HG02938 (cell line): ENCODE measurements around the gene ADAMTSL3.

ENCODE experiments used
- ATAC-seq: cut with Tn5 transposase; IDR thresholded peaks from one replicate; pipeline ENCODE4 v1.9.1; 2021; ENCODE audit warnings: mild to moderate bottlenecking, moderate library complexity; ENCODE audit not compliant: unreplicated experiment

Gene ADAMTSL3

DNA sequence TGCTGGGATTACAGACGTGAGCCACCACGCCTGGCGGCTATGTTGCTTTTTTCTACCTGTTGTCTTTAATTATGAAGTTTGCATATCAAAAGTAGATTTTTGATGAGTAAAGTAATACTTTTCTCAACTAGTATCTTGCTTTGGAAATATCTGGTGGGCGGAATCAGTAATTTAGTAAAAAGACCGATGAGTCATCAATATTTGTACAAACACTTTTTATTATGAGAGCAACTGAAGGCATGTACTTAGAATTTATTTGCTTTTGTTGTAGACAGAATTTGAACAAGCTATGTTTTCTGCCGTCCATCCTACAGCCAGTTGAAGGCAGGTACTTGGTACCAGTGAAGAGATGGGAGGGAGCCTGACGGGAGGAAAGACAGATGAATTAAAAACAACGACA lies 164.7 kb downstream of the ADAMTSL3 start:
- ATAC-seq, result no peak

DNA sequence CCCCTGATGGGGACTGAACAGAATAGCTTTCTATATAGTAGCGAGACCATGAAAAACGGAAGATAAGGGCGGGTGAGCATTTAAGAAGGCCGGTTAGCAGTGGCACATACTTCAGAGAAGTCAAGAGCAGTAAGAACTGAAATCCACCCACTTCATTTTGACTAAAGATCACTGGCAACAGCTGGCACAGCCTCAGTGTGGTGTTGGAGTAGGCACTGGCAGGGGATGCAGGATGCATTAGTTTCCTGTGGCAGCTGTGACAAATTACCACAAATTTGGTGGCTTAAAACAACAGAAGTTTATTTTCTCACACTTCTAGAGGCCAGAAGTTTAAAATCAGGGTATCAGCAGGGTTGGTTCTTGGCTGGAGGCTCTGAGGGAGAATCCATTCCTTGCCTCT lies 176.5 kb downstream of the ADAMTSL3 start:
- ATAC-seq, result no peak

DNA sequence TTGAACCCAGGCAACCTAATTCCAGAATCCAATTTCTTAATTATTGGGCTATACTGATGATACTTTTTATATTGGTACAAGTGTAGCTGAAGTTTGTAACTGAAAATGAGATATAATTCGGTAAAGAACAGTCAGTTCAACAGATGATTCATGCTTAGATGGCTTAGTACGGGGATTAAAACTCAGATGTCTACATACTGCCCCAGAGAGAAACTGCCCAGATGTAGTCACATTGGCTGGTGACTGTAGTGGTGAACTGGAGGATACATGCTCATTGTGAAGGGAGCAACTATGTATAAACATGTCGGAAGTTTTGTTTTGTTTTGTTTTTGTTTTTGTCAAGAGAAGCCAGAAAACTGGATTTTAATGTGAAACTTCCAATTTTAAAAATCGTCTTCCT lies 179.6 kb downstream of the ADAMTSL3 start:
- no peak for ATAC-seq

DNA sequence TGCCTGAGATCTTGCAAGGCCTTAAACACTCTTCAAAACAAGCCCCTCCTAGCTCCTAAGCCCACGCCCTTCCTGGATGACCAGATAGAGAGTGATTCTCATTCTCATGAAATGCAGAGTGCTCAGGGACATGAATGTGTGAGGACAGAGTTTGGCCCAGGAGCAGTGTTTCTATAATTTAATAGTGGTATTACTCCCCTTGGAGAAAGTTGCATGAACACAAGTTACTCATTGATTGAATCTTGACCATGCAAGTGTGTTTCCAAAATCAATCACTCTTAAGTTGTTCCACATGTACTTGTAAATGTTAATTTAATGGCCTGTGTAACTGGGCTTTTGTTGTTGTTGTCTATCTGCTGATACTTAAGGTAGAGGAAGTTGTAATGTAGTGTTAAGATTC lies 181.6 kb downstream of the ADAMTSL3 start:
- no peak for ATAC-seq

DNA sequence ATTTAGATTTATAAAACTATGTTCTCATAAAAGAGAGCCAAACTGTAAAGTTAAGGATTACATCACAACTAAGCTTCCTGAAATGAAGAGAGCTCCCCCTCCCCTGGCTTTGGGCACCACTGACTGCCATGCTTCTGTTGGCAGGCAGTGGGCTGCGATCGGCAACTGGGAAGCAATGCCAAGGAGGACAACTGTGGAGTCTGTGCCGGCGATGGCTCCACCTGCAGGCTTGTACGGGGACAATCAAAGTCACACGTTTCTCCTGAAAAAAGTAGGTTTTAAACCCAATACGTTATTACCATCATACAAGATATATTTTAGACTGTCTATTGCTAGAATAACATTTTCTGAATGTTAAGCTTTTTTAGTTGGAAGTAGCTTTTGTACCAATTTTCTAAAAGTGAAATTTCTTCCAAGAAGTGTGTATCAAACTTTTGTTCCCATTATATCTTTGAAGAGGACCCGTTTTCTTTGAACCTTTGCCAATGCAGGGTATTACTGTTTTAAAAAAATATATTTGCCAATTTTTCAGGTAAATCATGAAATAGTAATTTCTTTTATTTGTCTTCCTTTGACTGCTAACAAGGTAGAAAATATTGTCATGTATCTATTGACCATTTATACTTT lies 184.1 kb downstream of the ADAMTSL3 start:
- ATAC-seq, result no peak

DNA sequence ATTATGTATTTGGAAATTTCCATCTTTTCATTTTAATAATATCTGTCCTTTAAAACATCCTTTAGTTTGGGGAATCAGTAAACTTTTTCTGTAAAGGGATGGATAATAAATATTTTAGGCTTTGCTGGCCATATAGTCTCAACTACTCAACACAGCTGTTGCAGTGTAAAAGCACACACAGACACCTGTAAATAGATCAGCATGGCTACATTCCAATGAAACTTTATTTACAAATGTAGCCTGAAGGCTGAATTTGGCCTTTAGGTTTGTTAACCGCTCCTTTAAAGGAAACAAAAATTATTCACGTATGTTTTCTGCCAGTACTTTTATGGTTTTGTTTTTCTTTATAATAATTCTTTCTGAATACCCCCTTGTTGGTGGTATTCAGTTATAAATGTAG lies 184.8 kb downstream of the ADAMTSL3 start:
- ATAC-seq, result no peak

DNA sequence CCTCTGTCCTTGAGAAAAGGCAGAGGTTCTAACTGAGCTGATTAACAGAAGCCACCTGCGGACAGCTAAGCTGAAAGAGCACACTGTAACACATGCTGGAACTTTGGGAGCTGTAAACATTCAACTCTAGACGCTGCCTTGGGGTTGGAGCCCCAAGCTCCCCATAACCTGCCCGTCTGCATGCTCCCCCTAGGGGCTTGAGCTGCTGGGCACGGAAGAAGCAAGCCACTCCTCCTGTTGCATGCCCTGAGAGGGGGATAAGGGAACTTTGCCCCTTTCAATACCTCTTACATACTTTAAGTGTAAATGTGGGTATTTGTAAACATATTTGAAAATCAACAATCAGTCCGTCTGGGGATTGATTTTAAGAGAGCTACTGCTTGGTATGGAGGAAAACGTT lies 188.4 kb downstream of the ADAMTSL3 start:
- ATAC-seq, result no peak

DNA sequence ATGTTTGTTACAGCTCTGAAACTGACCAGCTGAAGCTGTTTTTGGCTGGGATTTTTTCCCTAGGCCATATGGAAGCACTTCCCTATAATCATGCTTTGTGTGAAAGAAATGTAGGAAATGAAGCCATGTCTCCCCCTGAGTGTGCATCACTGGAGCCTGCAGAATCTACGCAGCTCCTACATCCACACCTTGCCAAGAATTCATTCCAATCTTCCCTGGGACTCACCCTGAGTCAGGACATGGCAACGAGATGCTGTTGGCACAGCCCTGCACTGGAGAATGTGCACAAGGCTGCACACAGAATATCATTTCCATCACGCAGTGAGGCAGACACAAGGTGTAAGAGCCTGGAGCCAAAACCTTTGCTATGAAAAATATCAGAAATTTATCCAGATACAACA lies 189.5 kb downstream of the ADAMTSL3 start:
- no peak for ATAC-seq

DNA sequence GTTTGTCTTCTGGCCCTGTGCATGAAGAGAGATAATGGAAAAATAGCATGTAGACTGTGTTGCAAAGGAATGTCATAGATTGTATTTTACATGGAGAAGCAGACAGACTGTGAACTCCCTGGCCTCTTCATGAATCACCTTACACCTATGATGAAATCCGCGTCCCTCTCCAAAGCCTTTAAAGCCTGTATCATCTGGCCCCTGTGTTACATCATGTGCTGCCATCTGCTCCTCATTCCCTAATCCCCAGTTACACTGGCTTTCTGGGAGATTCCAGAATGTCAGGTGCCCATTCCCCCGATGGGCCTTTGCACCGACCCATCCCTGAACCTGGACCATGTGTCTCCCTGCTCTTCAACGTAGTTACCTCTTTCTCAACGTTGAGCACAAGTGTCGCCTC lies 190.8 kb downstream of the ADAMTSL3 start:
- no peak for ATAC-seq

DNA sequence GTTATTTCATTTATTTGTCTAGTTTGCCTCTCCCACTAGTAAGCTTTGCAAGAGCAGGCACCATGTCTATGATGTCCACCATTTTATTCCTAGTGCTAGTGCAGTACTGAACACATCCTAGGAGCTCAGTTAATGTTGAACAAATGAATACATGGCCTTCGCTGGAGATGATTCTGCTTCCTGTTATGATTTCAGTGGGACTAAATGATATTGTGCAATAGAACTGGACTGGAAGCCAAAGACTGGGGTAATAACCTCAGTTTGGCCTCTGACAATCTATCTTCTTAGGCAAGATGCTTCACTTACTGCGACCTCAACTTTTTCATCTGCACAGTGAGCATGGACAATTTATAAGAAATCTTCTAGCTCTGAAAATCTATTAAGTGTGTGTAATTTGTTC lies 191.3 kb downstream of the ADAMTSL3 start:
- ATAC-seq, result no peak

DNA sequence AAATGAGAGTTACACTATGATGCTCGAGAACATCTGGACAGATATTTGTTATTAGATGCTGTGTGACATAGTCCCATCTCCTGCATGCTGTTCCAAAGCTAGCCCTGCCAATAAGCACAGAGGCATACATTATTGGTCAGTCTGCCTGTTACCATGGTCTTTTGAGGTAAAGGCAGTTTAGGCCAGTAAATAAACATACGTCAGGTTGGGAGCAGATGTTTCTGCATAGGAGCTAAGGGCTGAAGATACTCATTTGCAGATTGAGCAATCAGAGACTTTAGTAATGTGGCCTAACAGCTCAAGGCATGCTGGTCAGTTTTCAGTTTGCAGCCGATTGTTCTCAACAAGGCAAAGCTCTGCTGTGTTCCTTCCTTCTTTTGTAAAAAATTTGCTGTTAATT lies 192.9 kb downstream of the ADAMTSL3 start:
- ATAC-seq, result no peak

DNA sequence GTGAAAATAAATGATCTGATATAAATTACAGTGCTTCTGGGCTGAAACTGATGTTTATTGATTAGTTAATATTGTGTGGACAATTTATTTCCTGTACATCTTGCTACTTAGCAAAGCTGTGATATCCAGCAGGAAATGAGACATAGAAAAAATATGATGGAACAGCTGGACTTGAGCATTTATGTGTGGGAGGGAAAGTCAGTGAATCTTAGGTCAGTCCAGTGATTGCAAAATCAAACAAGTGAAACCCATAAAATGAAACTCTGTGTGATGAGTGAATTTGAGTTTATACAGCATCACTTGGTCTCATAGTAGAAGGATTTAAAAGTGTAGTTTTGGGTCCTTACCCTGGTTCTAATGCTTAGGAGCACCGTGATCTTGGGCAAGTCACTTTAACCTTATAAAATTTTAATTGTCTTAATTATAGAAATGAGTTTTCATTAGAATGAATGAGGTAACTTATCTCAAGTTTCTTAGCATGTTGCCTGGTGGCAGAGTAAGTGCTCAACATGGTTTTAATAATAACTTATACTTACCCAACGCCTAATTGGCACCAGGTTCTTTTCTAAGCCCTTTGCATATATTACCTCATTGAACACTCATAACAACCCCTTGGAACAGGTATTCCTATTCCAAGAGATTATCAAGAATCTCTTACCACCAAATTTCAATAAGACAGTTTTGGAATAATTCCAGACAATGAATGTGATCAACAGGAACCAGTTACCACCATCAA lies 194.6 kb downstream of the ADAMTSL3 start:
- no peak for ATAC-seq

DNA sequence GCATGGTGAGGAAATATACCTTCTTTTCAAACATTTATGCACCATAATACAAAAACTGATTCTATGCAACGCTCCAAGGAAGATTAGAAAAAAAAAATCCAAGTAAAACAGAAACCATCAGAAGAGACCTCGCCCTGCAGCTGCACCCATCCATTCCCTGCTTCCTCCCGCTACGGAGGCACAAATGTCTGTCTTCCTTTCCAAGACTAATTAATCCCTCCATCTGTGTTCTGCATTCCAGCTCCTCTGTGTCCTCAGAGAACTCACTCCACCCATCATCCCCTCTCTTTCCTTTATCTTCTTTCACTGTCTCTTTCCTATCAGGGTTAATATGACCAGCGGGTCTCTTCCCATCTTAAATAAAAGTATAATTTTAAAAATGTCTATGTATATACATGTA lies 196.1 kb downstream of the ADAMTSL3 start:
- no peak for ATAC-seq

DNA sequence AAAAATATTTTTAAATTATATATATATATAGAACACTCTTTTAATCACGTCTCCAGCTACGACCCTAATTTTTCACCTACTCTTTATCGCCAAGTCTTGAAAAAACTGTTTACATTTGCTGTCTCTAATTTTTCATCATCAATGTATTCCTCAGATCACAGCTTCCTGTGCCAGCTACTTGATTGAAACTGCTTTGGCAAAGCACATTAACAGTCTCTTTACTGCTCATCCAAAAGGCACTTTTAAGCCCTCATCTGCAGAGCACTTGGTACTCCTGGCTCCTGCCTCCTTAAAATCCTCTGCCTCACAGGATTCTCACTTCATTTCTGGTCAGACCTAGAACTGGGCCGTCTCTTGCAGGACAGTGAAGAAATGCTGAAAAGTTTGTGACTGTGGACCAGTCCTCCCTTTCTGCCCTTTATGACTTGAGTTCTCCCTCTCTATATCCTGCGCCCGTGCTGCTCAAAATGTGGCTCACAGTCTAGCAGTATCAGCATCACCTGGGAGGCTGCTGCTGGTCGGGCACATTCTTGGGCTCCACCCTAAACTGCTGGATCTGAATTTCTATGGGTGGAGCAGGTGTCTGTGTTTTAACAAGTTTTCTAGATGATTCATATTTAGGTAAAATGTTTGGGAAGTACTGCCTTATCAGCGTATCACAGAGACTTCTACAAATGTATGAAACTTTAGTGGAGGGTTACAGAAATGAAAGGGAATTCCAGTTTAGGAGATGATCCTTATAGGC lies 196.8 kb downstream of the ADAMTSL3 start:
- no peak for ATAC-seq

DNA sequence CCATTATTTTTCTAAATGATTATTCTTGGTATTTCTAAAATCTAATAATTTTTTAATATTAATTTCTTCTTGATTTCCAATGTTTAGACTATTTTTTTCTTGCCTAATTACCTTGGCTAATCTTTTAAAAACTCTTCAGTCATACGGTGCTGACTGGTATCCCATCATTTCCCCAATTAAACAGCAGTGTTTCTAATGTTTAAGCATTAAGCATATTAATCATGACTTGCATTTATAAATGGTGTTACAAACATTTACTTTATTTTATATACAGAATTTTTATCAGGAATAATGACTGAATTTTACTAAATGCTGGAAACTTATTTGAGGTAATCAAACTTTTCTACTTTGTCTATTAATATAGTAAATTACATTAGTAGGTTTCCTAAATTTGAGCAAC lies 199.3 kb downstream of the ADAMTSL3 start:
- no peak for ATAC-seq

DNA sequence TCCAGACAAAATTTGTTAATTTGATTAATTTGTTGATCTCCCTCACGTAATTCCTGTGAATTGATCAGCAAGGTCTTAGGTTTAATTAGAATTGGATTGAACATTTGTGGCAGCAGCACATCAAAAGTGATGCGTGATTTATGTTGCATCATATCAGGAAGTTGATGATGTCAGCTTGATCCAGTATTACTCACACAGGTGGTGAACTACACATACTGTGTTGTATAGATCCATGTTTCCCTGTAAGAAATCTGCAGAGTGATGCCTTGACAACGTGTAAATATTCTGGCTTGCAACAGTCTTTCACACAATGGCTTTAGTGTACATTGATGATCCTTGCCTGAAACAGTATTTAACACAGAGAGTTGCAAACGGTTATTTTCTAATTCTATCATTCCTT lies 200.4 kb downstream of the ADAMTSL3 start:
- no peak for ATAC-seq

DNA sequence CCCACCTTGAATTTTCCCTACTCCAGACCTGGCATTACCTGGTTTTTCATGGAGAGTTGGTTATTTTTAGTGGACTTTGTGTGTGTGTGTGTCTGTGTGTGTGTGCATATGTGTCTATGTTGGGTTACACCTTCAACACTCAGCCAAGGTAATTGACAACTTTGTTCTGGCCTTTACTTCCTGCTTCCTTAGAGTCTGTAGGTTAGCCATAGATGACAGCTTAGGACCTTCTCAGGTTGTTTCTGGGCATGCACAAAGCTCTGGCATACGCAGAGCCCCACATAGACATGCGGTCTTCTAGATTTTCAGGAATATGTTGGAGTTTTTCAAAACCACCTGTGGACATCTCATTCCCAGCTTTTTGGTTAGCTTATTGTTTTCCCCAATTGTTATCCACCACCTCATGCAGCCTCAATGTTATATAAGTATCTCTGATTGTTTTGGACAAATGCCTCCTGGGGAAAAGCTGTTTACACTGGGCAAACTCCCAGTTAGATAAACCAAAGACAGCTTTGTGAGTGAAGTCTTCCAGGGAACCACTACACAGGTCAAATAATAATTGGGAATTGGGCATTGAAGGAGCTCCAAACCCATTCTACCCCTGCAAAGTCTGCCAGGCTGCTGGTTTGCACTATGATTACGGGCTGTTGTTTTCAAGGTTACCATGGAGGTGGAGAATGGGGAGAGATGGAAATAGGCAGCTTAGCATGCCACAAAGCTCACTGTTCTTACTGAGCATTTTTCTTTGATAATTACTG lies 201.2 kb downstream of the ADAMTSL3 start:
- ATAC-seq, result no peak

DNA sequence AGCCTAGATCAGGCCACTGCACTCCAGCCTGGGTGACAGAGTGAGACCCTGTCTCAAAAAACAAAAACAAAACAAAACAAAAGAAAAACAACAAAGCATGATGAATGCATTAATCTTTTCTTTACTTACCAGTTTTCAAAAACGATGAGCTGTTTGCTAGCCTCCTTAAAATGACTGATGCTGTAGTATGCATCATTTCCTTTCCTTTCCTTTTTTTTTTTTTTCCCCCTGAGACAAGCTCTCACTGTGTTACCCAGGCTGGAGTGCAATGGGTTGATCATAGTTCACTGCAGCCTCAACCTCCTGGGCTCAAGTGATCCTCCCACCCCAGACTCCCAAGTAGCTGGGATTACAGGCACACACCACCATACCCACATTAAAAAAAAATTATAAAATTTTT lies 202.0 kb downstream of the ADAMTSL3 start:
- ATAC-seq, result no peak

DNA sequence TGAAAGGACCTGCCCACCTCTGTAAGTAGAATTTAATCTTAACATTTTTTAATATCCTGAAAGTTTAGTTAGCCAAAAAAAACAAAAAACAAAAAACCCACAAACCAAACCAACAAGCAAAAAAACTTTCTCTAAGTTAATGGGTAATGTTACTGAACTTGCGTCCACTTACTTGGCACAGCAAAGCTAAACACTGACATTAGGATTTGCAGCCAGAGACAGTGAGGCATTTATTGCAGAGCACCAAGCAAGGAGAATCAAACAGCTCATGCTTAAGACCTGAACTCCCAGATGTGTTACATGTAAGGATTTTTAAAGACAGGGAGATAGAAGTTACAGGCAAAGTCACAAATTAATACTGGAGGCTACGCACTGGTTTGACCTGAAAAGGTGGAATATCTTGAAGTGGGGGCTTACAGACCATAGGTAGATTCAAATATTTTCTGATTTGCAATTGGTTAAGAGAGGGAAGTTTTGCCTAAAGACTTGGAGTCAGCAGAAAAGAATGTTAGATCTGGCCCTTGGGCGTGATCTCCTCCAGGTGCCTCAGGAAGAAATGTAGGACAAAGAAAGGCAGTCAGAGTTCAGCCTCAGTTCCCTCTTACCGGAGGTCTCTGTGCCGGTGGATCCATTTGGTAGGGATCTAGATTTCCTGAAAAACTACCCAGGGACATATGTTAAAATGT lies 205.0 kb downstream of the ADAMTSL3 start:
- ATAC-seq, result no peak

DNA sequence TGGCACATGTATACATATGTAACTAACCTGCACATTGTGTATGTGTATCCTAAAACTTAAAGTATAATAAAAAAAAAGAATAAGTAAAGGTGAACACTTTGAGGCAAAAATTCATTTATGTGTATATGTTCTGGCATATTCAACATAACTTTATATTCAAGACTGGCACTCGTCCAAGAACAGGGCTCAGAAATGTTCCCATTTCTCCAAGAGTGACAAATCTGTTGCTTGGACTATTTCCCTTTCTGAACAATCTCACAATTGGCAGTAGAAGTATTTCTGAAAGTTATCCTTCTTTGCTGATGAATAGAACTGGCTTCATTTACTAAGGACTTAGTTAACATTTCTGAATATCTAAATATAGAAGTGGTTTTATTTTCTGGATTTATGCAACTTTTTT lies 212.8 kb downstream of the ADAMTSL3 start:
- ATAC-seq, result no peak

DNA sequence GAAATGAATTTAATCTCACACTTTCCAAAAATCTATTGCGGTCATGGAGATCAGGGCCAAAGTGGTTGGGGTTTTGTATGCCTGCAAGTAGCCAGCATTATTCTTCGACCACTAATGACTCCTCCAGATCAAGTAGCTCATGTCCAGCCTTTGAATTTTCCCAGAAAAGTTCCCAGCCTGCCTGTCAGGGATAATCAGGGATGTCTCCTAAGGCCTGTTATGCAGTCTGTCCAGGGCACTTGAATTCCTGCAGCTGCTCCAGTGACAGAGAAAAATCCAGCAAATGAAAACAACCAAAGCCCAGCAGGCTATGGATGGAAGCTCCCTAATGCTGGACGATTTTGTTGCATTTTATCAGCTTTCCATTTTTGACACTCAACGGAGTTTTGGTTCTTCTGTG lies 215.4 kb downstream of the ADAMTSL3 start:
- ATAC-seq, result no peak
